Endothelial cell of umbilical vein (primary cell): ENCODE measurements around the gene RNF125. TPM values are rescaled to one million over a fixed set of nuclear protein-coding genes. Genes with fewer than 3 reads are reported as not detected.

Experiments
- BruUV-seq: library from RNA; stranded (reverse); fragments of 400-500 nt; replicated peaks from 2 replicates; lab custom pipeline; 2021; lab: Mats Ljungman, UMichigan
- CTCF ChIA-PET: fragments of 300-600, 350-600 bp; sonication (Branson Sonifier 250); formaldehyde crosslinking; loops from one replicate; lab custom pipeline; 2021; ENCODE audit warnings: antibody characterized with exemption, inconsistent platforms; lab: Charles Lee
- POLR2A ChIA-PET: fragments of 300-600, 350-600 bp; sonication (Branson Sonifier 250); formaldehyde crosslinking; loops from one replicate; lab custom pipeline; 2021; ENCODE audit warnings: antibody characterized with exemption, inconsistent platforms; lab: Charles Lee
- DNase-seq: peaks from one replicate; pipeline ENCODE4 v3.0.0-alpha.2; 2011; ENCODE audit warnings: low read depth, low spot score
- FAIRE-seq: peaks from 2 replicates; lab custom pipeline; 2011; peaks lifted over from hg19 to GRCh38; lab: Jason Lieb, UNC
- H2AFZ ChIP-seq: 2 replicates; pipeline ENCODE4 v1.6.0; 2012; ENCODE audit warnings: low read depth, low read length, control low read depth, inconsistent platforms
- H3K27ac ChIP-seq: 2 replicates; pipeline ENCODE4 v1.5.1; 2011; ENCODE audit warnings: low read depth, mild to moderate bottlenecking, control low read depth, low read length, moderate library complexity; ENCODE audit not compliant: insufficient read depth
- H3K27me3 ChIP-seq, 2 experiments: 2 replicates each; pipeline versions ENCODE4 v1.6.0 to v1.6.1; 2011; ENCODE audit warnings: low read length in 2 of 2, mixed read lengths in 1 of 2; ENCODE audit not compliant: control insufficient read depth in 2 of 2, insufficient read depth in 2 of 2
- H3K36me3 ChIP-seq, 2 experiments: 2 replicates in 1 of 2; 3 replicates in 1 of 2; pipeline ENCODE4 v1.5.1; 2011; ENCODE audit warnings: low read length in 2 of 2, mild to moderate bottlenecking in 1 of 2, moderate library complexity in 1 of 2; ENCODE audit not compliant: control insufficient read depth in 2 of 2, insufficient read depth in 2 of 2; ENCODE audit errors: extremely low read depth in 1 of 2
- H3K4me1 ChIP-seq: 3 replicates; pipeline ENCODE4 v1.5.1; 2011; ENCODE audit warnings: mild to moderate bottlenecking, low read length; ENCODE audit not compliant: control insufficient read depth, insufficient read depth; ENCODE audit errors: extremely low read depth
- H3K4me2 ChIP-seq: 2 replicates; pipeline ENCODE4 v1.6.1; 2011; ENCODE audit warnings: low read length, control low read depth, mixed read lengths; ENCODE audit not compliant: insufficient read depth
- H3K4me3 ChIP-seq, 3 experiments: fragments of 200-600 bp in 1 of 3; sonication (generic), shearing (Covaris generic) in 1 of 3; replicated peaks in 1 of 3; 2 replicates each; pipeline ENCODE4 v1.5.1; 2011 to 2016; ENCODE audit warnings: control low read depth in 3 of 3, low read length in 3 of 3, mild to moderate bottlenecking in 2 of 3, inconsistent platforms in 1 of 3, low read depth in 1 of 3, moderate library complexity in 1 of 3; ENCODE audit not compliant: insufficient read depth in 1 of 3
- H3K79me2 ChIP-seq: 2 replicates; pipeline ENCODE4 v1.6.0; 2012; ENCODE audit warnings: low read length, inconsistent platforms; ENCODE audit not compliant: control insufficient read depth, insufficient read depth
- H3K9ac ChIP-seq: replicated peaks from 2 replicates; pipeline ENCODE3; 2011; ENCODE audit warnings: low read length, control low read depth; ENCODE audit not compliant: insufficient read depth; ENCODE audit errors: extremely low read depth
- H3K9me1 ChIP-seq: replicated peaks from 3 replicates; pipeline ENCODE4 v1.6.0; 2011; ENCODE audit warnings: mild to moderate bottlenecking, low read length; ENCODE audit not compliant: control insufficient read depth, insufficient read depth; ENCODE audit errors: extremely low read depth
- H3K9me3 ChIP-seq: replicated peaks from 2 replicates; pipeline ENCODE4 v1.5.1; 2012; ENCODE audit warnings: low read length, inconsistent platforms; ENCODE audit not compliant: control insufficient read depth, insufficient read depth
- H4K20me1 ChIP-seq: replicated peaks from 2 replicates; pipeline ENCODE3; 2011; ENCODE audit warnings: mild to moderate bottlenecking, low read length; ENCODE audit not compliant: control insufficient read depth, insufficient read depth; ENCODE audit errors: extremely low read depth
- EZH2 ChIP-seq: IDR thresholded peaks from 2 replicates; pipeline ENCODE4 v1.6.1; 2012; ENCODE audit warnings: borderline replicate concordance, low read depth, mild to moderate bottlenecking, moderate library complexity, low read length, inconsistent platforms; ENCODE audit not compliant: severe bottlenecking
- FOS ChIP-seq: IDR thresholded peaks from 2 replicates; pipeline ENCODE4 v1.6.1; 2011; ENCODE audit warnings: mild to moderate bottlenecking, low read length, moderate library complexity, borderline replicate concordance; ENCODE audit not compliant: insufficient read depth
- GATA2 ChIP-seq: IDR thresholded peaks from 2 replicates; pipeline ENCODE4 v1.7.0; 2011; ENCODE audit warnings: low read depth, mild to moderate bottlenecking, moderate library complexity, mixed read lengths, low read length; ENCODE audit not compliant: insufficient read length, insufficient read depth
- JUN ChIP-seq: IDR thresholded peaks from 2 replicates; pipeline ENCODE4 v1.6.1; 2011; ENCODE audit warnings: borderline replicate concordance, low read depth; ENCODE audit not compliant: insufficient read length, insufficient read depth
- MAX ChIP-seq: IDR thresholded peaks from 2 replicates; pipeline ENCODE4 v1.6.1; 2011; ENCODE audit not compliant: insufficient read depth, insufficient read length
- MYC ChIP-seq: IDR thresholded peaks from one replicate; pipeline ENCODE4 v1.6.1; 2011; ENCODE audit warnings: mild to moderate bottlenecking, low read depth, low read length
- POLR2A ChIP-seq: IDR thresholded peaks from 2 replicates; pipeline ENCODE4 v1.6.1; 2012; ENCODE audit warnings: low read depth, mild to moderate bottlenecking, control low read depth, low read length
- POLR2AphosphoS5 ChIP-seq: IDR thresholded peaks from 2 replicates; pipeline ENCODE4 v1.6.1; 2012; ENCODE audit warnings: low read depth, mild to moderate bottlenecking, control low read depth, low read length, moderate library complexity; ENCODE audit not compliant: insufficient read depth
- dilution Hi-C: fragments of 300-500 bp; cut with MboI; formaldehyde crosslinking; loops from one replicate; pipeline ENCODE4 v1.15.0; 2019; ENCODE audit warnings: low sequenced_read_pairs; ENCODE audit not compliant: extremely low pct_ligation_motif_present
- intact Hi-C: fragments of 100-400 bp; cut with micrococcal nuclease; formaldehyde crosslinking; loops from one replicate; pipeline ENCODE4 v1.10.0; 2022
- polyA plus RNA-seq, 4 experiments: library from polyadenylated mRNA; depleted of rRNA in 3 of 4; stranded (reverse) in 3 of 4; unstranded in 1 of 4; fragments of >200 nt; gene quantifications; 2 replicates each; pipeline versions ENCODE4 v1.2.1 to v1.2.3, GENCODE V29; 2011 to 2012; ENCODE audit warnings: missing spikeins in 1 of 4
- total RNA-seq: library from RNA; stranded (reverse); gene quantifications from 2 replicates; pipeline ENCODE4 v1.2.3, GENCODE V29; 2021
- TF ChIP-seq, protein P1 (sequence below), 2 donors: IDR thresholded peaks; 1 replicate in 1 of 2; 2 replicates in 1 of 2; pipeline ENCODE4 v1.5.1; 2011; ENCODE audit warnings: low read length in 2 of 2, mild to moderate bottlenecking in 2 of 2, moderate library complexity in 2 of 2, control low read depth in 1 of 2, inconsistent platforms in 1 of 2, low read depth in 1 of 2; ENCODE audit not compliant: insufficient read depth in 1 of 2; ENCODE audit errors: extremely low read depth in 1 of 2

Gene RNF125
- total and polyA plus RNA-seq, 2 donors (not counting 3 experiments of a cell fraction or from before 2014, with no cell fraction given) = 0.73 to 1.3 TPM

- H3K27me3 ChIP-seq = no peaks in the 10 kb centered on the region
- dilution Hi-C loops (no loop called here), intact Hi-C loops (no loop called here)
- FAIRE-seq (no peak), DNase-seq (no peak)
- H3K9me3 ChIP-seq = no peaks in the 10 kb centered on the region
- no TSS peak for BruUV-seq
- CTCF ChIA-PET = no interaction called here
- H3K9ac ChIP-seq = no peak overlapping the region
- H3K36me3 ChIP-seq = peaks cover 0 to 5% of the 10 kb centered on the region in 2 experiments
- H3K4me1 ChIP-seq = peaks cover 4% of the 10 kb centered on the region
- H3K9me1 ChIP-seq = no peaks in the 10 kb centered on the region
- H3K79me2 ChIP-seq = peaks cover 78% of the 10 kb centered on the region
- H2AFZ ChIP-seq = no peak overlapping the region
- H3K4me2 ChIP-seq = no peak overlapping the region
- POLR2A ChIA-PET = no interaction called here
- H3K4me3 ChIP-seq = no peak overlapping the region
- no peaks in the 10 kb centered on the region for H4K20me1 ChIP-seq
- no peak overlapping the region for H3K27ac ChIP-seq
- TF ChIP-seq EZH2 (no peak), POLR2A (no peak), MAX (no peak), POLR2AphosphoS5 (no peak), MYC (no peak), FOS (no peak), JUN (no peak), GATA2 (no peak)
- TF ChIP-seq, protein P1, sequence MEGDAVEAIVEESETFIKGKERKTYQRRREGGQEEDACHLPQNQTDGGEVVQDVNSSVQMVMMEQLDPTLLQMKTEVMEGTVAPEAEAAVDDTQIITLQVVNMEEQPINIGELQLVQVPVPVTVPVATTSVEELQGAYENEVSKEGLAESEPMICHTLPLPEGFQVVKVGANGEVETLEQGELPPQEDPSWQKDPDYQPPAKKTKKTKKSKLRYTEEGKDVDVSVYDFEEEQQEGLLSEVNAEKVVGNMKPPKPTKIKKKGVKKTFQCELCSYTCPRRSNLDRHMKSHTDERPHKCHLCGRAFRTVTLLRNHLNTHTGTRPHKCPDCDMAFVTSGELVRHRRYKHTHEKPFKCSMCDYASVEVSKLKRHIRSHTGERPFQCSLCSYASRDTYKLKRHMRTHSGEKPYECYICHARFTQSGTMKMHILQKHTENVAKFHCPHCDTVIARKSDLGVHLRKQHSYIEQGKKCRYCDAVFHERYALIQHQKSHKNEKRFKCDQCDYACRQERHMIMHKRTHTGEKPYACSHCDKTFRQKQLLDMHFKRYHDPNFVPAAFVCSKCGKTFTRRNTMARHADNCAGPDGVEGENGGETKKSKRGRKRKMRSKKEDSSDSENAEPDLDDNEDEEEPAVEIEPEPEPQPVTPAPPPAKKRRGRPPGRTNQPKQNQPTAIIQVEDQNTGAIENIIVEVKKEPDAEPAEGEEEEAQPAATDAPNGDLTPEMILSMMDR (IDR thresholded peaks at IDR 0.05; ENCODE audit: extremely low read depth in 1 of 2, insufficient read depth in 1 of 2, low read depth in 1 of 2, low read length in 2 of 2) = no peak
These were observed 93.1 kb downstream of the RNF125 start for GRCh38 chr18:32111706-32112105.
